HepG2 (cell line): Measurements from ENCODE around the gene RAB43. TPM values are rescaled to one million over a fixed set of nuclear protein-coding genes. Genes with fewer than 3 reads are reported as not detected.

Experiments
- CBX1 ChIP-seq: IDR thresholded peaks from one replicate; pipeline ENCODE4 v1.6.1; 2016; ENCODE audit warnings: antibody characterized with exemption, low read depth
- CC2D1A ChIP-seq: sonication (generic); formaldehyde crosslinking; IDR thresholded peaks from 2 replicates; pipeline ENCODE4 v1.8.1; 2023; ENCODE audit warnings: mild to moderate bottlenecking, missing genetic modification reagents
- CCAR2 ChIP-seq: fragments of 200-400 bp; formaldehyde crosslinking; optimal IDR thresholded peaks from 2 replicates; pipeline ENCODE3; 2018; ENCODE audit warnings: low read depth, mild to moderate bottlenecking, low read length, moderate library complexity
- CREB3 ChIP-seq: sonication (generic); formaldehyde crosslinking; IDR thresholded peaks from 2 replicates; pipeline ENCODE4 v1.5.0; 2020; ENCODE audit warnings: missing genetic modification reagents
- DNMT3B ChIP-seq: conservative IDR thresholded peaks from 2 replicates; pipeline ENCODE4 v1.6.1; 2016; ENCODE audit warnings: missing biosample characterization, control low read depth
- FOSL2 ChIP-seq: sonication (generic); formaldehyde crosslinking; IDR thresholded peaks from 2 replicates; pipeline ENCODE4 v1.4.0; 2020; ENCODE audit warnings: missing genetic modification reagents
- GABPB1 ChIP-seq: IDR thresholded peaks from 2 replicates; pipeline ENCODE4 v1.6.1; 2016; ENCODE audit warnings: mild to moderate bottlenecking, missing genetic modification reagents, moderate library complexity, missing compliant biosample characterization
- HOXA9 ChIP-seq: sonication (generic); formaldehyde crosslinking; IDR thresholded peaks from 2 replicates; pipeline ENCODE4 v1.8.1; 2022; ENCODE audit warnings: missing genetic modification reagents, mild to moderate bottlenecking, moderate library complexity, borderline replicate concordance
- KLF16 ChIP-seq, 2 experiments: sonication (generic) in 1 of 2; formaldehyde crosslinking in 1 of 2; IDR thresholded peaks; 2 replicates each; pipeline versions ENCODE4 v1.6.1 to v1.8.0; 2016 to 2023; ENCODE audit warnings: missing genetic modification reagents in 2 of 2, missing compliant biosample characterization in 1 of 2
- MIXL1 ChIP-seq: IDR thresholded peaks from 2 replicates; pipeline ENCODE4 v1.6.1; 2016
- NKX3-1 ChIP-seq: sonication (generic); formaldehyde crosslinking; IDR thresholded peaks from 2 replicates; pipeline ENCODE4 v1.5.0; 2020; ENCODE audit warnings: missing genetic modification reagents
- PAWR ChIP-seq: sonication (generic); formaldehyde crosslinking; IDR thresholded peaks from 2 replicates; pipeline ENCODE4 v1.4.0; 2020; ENCODE audit warnings: missing genetic modification reagents, mild to moderate bottlenecking, borderline replicate concordance
- PBX3 ChIP-seq: sonication (generic); formaldehyde crosslinking; IDR thresholded peaks from 2 replicates; pipeline ENCODE4 v1.8.1; 2023; ENCODE audit warnings: missing genetic modification reagents, inconsistent platforms, borderline replicate concordance
- SAFB2 ChIP-seq: sonication (generic); formaldehyde crosslinking; IDR thresholded peaks from 2 replicates; pipeline ENCODE4 v1.5.1; 2020; ENCODE audit warnings: missing genetic modification reagents, low read depth, mild to moderate bottlenecking, borderline replicate concordance
- SRSF4 ChIP-seq: fragments of 200-400 bp; formaldehyde crosslinking; IDR thresholded peaks from one replicate; pipeline ENCODE4 v1.6.1; 2018; ENCODE audit warnings: mild to moderate bottlenecking, low read depth, low read length, moderate library complexity; ENCODE audit not compliant: poor library complexity, severe bottlenecking
- STAT6 ChIP-seq: sonication (generic); formaldehyde crosslinking; IDR thresholded peaks from 2 replicates; pipeline ENCODE4 v1.4.0; 2020; ENCODE audit warnings: missing genetic modification reagents, mild to moderate bottlenecking, borderline replicate concordance
- TBX2 ChIP-seq: sonication (generic); formaldehyde crosslinking; IDR thresholded peaks from 2 replicates; pipeline ENCODE4 v1.5.0; 2020; ENCODE audit warnings: missing genetic modification reagents, mild to moderate bottlenecking, borderline replicate concordance
- TEAD2 ChIP-seq: sonication (generic); formaldehyde crosslinking; IDR thresholded peaks from 2 replicates; pipeline ENCODE4 v1.9.0; 2021; ENCODE audit warnings: missing genetic modification reagents
- ZGPAT ChIP-seq: IDR thresholded peaks from 2 replicates; pipeline ENCODE4 v1.6.1; 2016; ENCODE audit warnings: mild to moderate bottlenecking
- ZNF20 ChIP-seq: sonication (generic); formaldehyde crosslinking; IDR thresholded peaks from 2 replicates; pipeline ENCODE4 v1.4.0; 2020; ENCODE audit warnings: mild to moderate bottlenecking, moderate library complexity, missing genetic modification reagents
- ZNF652 ChIP-seq: IDR thresholded peaks from 2 replicates; pipeline ENCODE4 v1.6.1; 2016; ENCODE audit warnings: low read depth, borderline replicate concordance
- ZSCAN30 ChIP-seq: sonication (generic); formaldehyde crosslinking; IDR thresholded peaks from 2 replicates; pipeline ENCODE4 v1.5.0; 2020; ENCODE audit warnings: mild to moderate bottlenecking, missing genetic modification reagents
- ZSCAN31 ChIP-seq: sonication (generic); formaldehyde crosslinking; IDR thresholded peaks from 2 replicates; pipeline ENCODE4 v1.5.0; 2020; ENCODE audit warnings: low read depth, mild to moderate bottlenecking, missing genetic modification reagents
- polyA plus RNA-seq, 8 experiments: library from polyadenylated mRNA; depleted of rRNA in 3 of 8; stranded (reverse) in 7 of 8; unstranded in 1 of 8; fragments of >200 nt; fragmentation: Illumina TruSeq in 4 of 8; extraction: Trizol in 4 of 8; gene quantifications; 2 replicates each; pipeline versions ENCODE4 v1.2.1 to v1.2.3, GENCODE V29; 2011 to 2016; ENCODE audit warnings: low read depth in 4 of 8, missing spikeins in 1 of 8, mixed read lengths in 1 of 8; ENCODE audit not compliant: insufficient read depth in 1 of 8
- total RNA-seq, 5 experiments: library from RNA; depleted of rRNA; stranded (reverse); fragments of >200 nt; fragmentation: Illumina TruSeq; extraction: Trizol; gene quantifications; 2 replicates each; pipeline ENCODE4 v1.2.3, GENCODE V29; 2016; ENCODE audit warnings: low read depth in 1 of 5
- TF ChIP-seq, protein P1 (sequence below): IDR thresholded peaks from 2 replicates; pipeline ENCODE4 v1.6.1; 2016; ENCODE audit warnings: missing genetic modification reagents, missing compliant biosample characterization

RAB43 gene
- total and polyA plus RNA-seq, 2 of the 13 experiments (the other 11 are each of a cell fraction or from before 2014, with no cell fraction given): 11.8 to 18.4 TPM

GRCh38 chr3:129123314-129124060 is 1.9 kb upstream of the RAB43 start (continued):
- TF ChIP-seq ZGPAT (CRISPR knock-in tag): no peak
- no peak for TF ChIP-seq KLF16 (CRISPR knock-in tag; IDR thresholded peaks at IDR 0.05)
- TF ChIP-seq CCAR2: no peak
- no peak for TF ChIP-seq FOSL2 (CRISPR knock-in tag)
- TF ChIP-seq STAT6 (CRISPR knock-in tag): peak; percentile 72; the same call in 1 of the 2 replicates
- TF ChIP-seq SRSF4: no peak
- 0 out of 2 replicates have a peak, but pooled peaks have one; percentile 56 for TF ChIP-seq SAFB2 (CRISPR knock-in tag)
- peak; percentile 9; the same call in 1 of the 2 replicates for TF ChIP-seq GABPB1 (CRISPR knock-in tag)
- TF ChIP-seq NKX3-1 (CRISPR knock-in tag): no peak
- no peak for TF ChIP-seq CBX1
- peak; percentile 35; the same call in 1 of the 2 replicates for TF ChIP-seq TBX2 (CRISPR knock-in tag)
- TF ChIP-seq PAWR (CRISPR knock-in tag): no peak
- no peak for TF ChIP-seq CREB3 (CRISPR knock-in tag)
- no peak for TF ChIP-seq ZNF652 (CRISPR knock-in tag)
- TF ChIP-seq ZNF20: no peak
- TF ChIP-seq DNMT3B (CRISPR knock-in tag): no peak
- TF ChIP-seq, protein P1, sequence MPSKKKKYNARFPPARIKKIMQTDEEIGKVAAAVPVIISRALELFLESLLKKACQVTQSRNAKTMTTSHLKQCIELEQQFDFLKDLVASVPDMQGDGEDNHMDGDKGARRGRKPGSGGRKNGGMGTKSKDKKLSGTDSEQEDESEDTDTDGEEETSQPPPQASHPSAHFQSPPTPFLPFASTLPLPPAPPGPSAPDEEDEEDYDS: peak; percentile 64
- no peak for TF ChIP-seq PBX3 (CRISPR knock-in tag)
- TF ChIP-seq ZSCAN31 (CRISPR knock-in tag): 0 out of 2 replicates have a peak, but pooled peaks have one; percentile 26
- TF ChIP-seq HOXA9: no peak
- TF ChIP-seq ZSCAN30 (CRISPR knock-in tag): no peak
- TF ChIP-seq MIXL1 (CRISPR knock-in tag): no peak
- TF ChIP-seq CC2D1A: no peak
- TF ChIP-seq TEAD2 (CRISPR knock-in tag): no peak
